Calu3 (cell line): ENCODE measurements around the gene OR4D1. TPM values are rescaled to one million over a fixed set of nuclear protein-coding genes. Genes with fewer than 3 reads are reported as not detected.

ENCODE experiments used
- BruUV-seq: library from RNA; stranded (reverse); fragments of 400-500 nt; replicated peaks from 2 replicates; lab custom pipeline; 2021; lab: Mats Ljungman, UMichigan
- CTCF ChIA-PET: fragments of 300-600 bp; sonication (Branson Sonifier 250); formaldehyde crosslinking; loops from one replicate; lab custom pipeline; 2022; ENCODE audit warnings: antibody characterized with exemption; lab: Charles Lee
- DNase-seq: peaks from one replicate; pipeline ENCODE4 v3.0.0; 2022
- H3K27ac Mint-ChIP-seq: one replicate; pipeline ENCODE4 v1.8.0; 2022; ENCODE audit warnings: mixed read lengths; ENCODE audit not compliant: unreplicated experiment
- H3K27me3 Mint-ChIP-seq: one replicate; pipeline ENCODE4 v1.8.0; 2022; ENCODE audit warnings: mixed read lengths; ENCODE audit not compliant: unreplicated experiment
- H3K36me3 Mint-ChIP-seq: one replicate; pipeline ENCODE4 v1.8.0; 2022; ENCODE audit warnings: mild to moderate bottlenecking, moderate library complexity, mixed read lengths; ENCODE audit not compliant: insufficient read depth, unreplicated experiment
- H3K4me1 Mint-ChIP-seq: one replicate; pipeline ENCODE4 v1.8.0; 2022; ENCODE audit warnings: mild to moderate bottlenecking, low read depth, mixed read lengths; ENCODE audit not compliant: unreplicated experiment
- H3K4me3 Mint-ChIP-seq: one replicate; pipeline ENCODE4 v1.8.0; 2022; ENCODE audit warnings: mild to moderate bottlenecking, low read depth, moderate library complexity, mixed read lengths; ENCODE audit not compliant: unreplicated experiment
- H3K9me3 Mint-ChIP-seq: one replicate; pipeline ENCODE4 v1.8.0; 2022; ENCODE audit warnings: low read depth, mixed read lengths; ENCODE audit not compliant: unreplicated experiment
- CTCF ChIP-seq: fragments of 200-600 bp; IDR thresholded peaks from one replicate; pipeline ENCODE4 v1.8.0; 2022; ENCODE audit warnings: antibody characterized with exemption; ENCODE audit not compliant: unreplicated experiment
- intact Hi-C: fragments of 100-400 bp; cut with micrococcal nuclease; formaldehyde crosslinking; loops from one replicate; pipeline ENCODE4 v1.10.0; 2022; ENCODE audit not compliant: unreplicated experiment
- total RNA-seq: library from RNA; stranded (reverse); gene quantifications from 2 replicates; pipeline ENCODE4 v1.2.3, GENCODE V29; 2022

The OR4D1 gene
- total RNA-seq, 1 experiment from 2014 or later, result not detected

GRCh38 chr17:58184308-58184985 lies 36.3 kb downstream of the OR4D1 start:
- no peaks in the 10 kb centered on the region for H3K36me3 Mint-ChIP-seq

GRCh38 chr17:58184986-58185761 lies 37.0 kb downstream of the OR4D1 start:
- no TSS peak for BruUV-seq
- intact Hi-C loops, result no loop called here
- Mint-ChIP-seq H3K36me3 (no peaks in the 10 kb centered on the region), H3K27me3 (peaks cover 68% of the 10 kb centered on the region), H3K9me3 (no peaks in the 10 kb centered on the region), H3K4me1 (peaks cover 6% of the 10 kb centered on the region), H3K4me3 (no peak overlapping the region), H3K27ac (no peak overlapping the region)
- no peak for DNase-seq
- CTCF ChIA-PET, result interaction anchor here (0.5 kb wide), 1 partner anchor 388 kb away, joined by 4 read pairs; no protein-coding TSS in a partner anchor
- TF ChIP-seq CTCF, result no peak

More at GRCh38 chr17:58184308-58184985, 36.3 kb downstream of the OR4D1 start:
- Mint-ChIP-seq H3K9me3 (no peaks in the 10 kb centered on the region), H3K4me1 (peaks cover under 1% of the 10 kb centered on the region), H3K4me3 (no peak overlapping the region), H3K27me3 (peaks cover 68% of the 10 kb centered on the region), H3K27ac (no peak overlapping the region)
- intact Hi-C loops, result no loop called here
- BruUV-seq, result no TSS peak
- no peak for TF ChIP-seq CTCF
- CTCF ChIA-PET, result interaction anchor here (0.5 kb wide), 1 partner anchor 387 kb away, joined by 4 read pairs; no protein-coding TSS in a partner anchor
- no peak for DNase-seq

GRCh38 chr17:58186591-58186990 lies 38.4 kb downstream of the OR4D1 start:
- Mint-ChIP-seq H3K27ac (no peak overlapping the region), H3K4me3 (no peak overlapping the region), H3K9me3 (no peaks in the 10 kb centered on the region), H3K4me1 (peaks cover 6% of the 10 kb centered on the region), H3K36me3 (no peaks in the 10 kb centered on the region), H3K27me3 (peaks cover 68% of the 10 kb centered on the region)
- intact Hi-C loops, result no loop called here
- CTCF ChIA-PET, result no interaction called here
- no peak for DNase-seq
- no peak for TF ChIP-seq CTCF
- BruUV-seq, result no TSS peak

- no peak overlapping the region for H3K4me3 Mint-ChIP-seq
- no TSS peak for BruUV-seq
- peaks cover 68% of the 10 kb centered on the region for H3K27me3 Mint-ChIP-seq
- intact Hi-C loops, result no loop called here
- no peaks in the 10 kb centered on the region for H3K9me3 Mint-ChIP-seq
- TF ChIP-seq CTCF, result no peak
- no peaks in the 10 kb centered on the region for H3K36me3 Mint-ChIP-seq
- no peak overlapping the region for H3K27ac Mint-ChIP-seq
- DNase-seq, result no peak
- CTCF ChIA-PET, result no interaction called here
- H3K4me1 Mint-ChIP-seq, result peaks cover 6% of the 10 kb centered on the region
These were observed 38.9 kb downstream of the OR4D1 start for GRCh38 chr17:58187063-58187462.
